ENCODE results near the gene MLPH.

DNA sequence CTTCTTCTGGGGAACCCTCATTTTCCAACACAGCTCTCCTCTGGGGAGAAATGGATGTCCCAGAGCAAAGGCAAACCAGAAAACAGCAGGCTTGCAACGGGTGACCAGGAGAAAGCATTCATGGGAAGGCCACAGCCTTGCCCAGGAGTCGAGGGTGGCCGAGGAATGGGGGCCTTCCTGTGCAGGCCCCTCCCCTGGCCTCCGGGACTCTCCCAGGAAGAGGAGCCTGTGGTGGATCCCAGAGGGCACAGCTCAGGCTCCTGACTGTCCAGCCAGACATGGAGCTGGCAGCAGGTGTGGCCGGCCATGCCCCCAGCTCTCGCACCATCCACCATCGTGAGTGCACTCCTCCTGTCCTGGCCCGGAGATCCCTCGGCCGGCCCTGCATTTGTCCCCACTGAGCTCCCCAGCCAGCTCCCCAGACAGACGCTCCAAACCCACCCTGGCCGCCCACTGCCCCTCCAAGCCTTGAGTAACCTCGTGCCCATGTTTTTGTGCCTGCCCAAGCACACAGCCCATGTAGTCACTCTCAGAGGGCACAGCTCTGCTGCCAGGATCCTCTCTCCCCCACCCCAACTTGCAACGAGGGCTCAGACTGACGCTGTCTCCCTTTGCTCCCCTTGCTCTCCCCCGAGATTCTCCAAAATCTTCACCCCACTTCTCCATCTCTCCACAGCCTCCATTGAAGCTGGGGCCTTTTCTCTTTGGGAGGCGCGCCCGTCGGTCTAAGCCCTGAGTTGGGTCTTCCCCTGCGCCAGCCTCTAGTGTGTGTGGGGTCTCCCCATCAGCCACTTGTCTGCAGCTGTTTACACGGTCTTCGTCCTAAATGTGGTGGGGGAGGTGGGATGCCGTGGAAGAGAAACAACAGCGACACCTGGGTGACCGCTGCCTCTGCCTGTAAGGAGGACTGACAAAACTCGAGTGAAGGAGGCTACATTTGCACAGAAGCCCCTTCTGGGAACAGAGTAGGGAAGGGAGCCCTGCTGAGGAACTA, 89.1 kb downstream of the MLPH start:
- TF ChIP-seq, protein P1, sequence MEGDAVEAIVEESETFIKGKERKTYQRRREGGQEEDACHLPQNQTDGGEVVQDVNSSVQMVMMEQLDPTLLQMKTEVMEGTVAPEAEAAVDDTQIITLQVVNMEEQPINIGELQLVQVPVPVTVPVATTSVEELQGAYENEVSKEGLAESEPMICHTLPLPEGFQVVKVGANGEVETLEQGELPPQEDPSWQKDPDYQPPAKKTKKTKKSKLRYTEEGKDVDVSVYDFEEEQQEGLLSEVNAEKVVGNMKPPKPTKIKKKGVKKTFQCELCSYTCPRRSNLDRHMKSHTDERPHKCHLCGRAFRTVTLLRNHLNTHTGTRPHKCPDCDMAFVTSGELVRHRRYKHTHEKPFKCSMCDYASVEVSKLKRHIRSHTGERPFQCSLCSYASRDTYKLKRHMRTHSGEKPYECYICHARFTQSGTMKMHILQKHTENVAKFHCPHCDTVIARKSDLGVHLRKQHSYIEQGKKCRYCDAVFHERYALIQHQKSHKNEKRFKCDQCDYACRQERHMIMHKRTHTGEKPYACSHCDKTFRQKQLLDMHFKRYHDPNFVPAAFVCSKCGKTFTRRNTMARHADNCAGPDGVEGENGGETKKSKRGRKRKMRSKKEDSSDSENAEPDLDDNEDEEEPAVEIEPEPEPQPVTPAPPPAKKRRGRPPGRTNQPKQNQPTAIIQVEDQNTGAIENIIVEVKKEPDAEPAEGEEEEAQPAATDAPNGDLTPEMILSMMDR (conservative IDR thresholded peaks at IDR 0.05; ENCODE audit: low read depth, low read length) = no peak
- TF ChIP-seq, protein P2, sequence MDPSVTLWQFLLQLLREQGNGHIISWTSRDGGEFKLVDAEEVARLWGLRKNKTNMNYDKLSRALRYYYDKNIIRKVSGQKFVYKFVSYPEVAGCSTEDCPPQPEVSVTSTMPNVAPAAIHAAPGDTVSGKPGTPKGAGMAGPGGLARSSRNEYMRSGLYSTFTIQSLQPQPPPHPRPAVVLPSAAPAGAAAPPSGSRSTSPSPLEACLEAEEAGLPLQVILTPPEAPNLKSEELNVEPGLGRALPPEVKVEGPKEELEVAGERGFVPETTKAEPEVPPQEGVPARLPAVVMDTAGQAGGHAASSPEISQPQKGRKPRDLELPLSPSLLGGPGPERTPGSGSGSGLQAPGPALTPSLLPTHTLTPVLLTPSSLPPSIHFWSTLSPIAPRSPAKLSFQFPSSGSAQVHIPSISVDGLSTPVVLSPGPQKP (IDR thresholded peaks at IDR 0.05; ENCODE audit: borderline replicate concordance, low read depth, low read length) = no peak
- TF ChIP-seq FOS (IDR thresholded peaks at IDR 0.05; ENCODE audit: low read depth, low read length) (no peak), POLR2A (IDR thresholded peaks at IDR 0.05; ENCODE audit: low read depth, low read length) (no peak), RAD21 (IDR thresholded peaks at IDR 0.05; ENCODE audit: low read length) (no peak), RCOR1 (IDR thresholded peaks at IDR 0.05; ENCODE audit: insufficient replicate concordance, low read length) (no peak), NFE2L2 (IDR thresholded peaks at IDR 0.05; ENCODE audit: low read depth, low read length) (no peak), CEBPB (IDR thresholded peaks at IDR 0.05; ENCODE audit: low read depth, low read length) (no peak), MAFK (IDR thresholded peaks at IDR 0.05; ENCODE audit: low read depth, low read length) (no peak), MAZ (IDR thresholded peaks at IDR 0.05; ENCODE audit: borderline replicate concordance, low read depth, low read length) (no peak), RFX5 (IDR thresholded peaks at IDR 0.05; ENCODE audit: low read depth, low read length) (no peak), CHD1 (IDR thresholded peaks at IDR 0.05; ENCODE audit: low read depth, low read length) (no peak), BHLHE40 (IDR thresholded peaks at IDR 0.05; ENCODE audit: low read depth, low read length) (no peak)
- TF ChIP-seq, protein P3, sequence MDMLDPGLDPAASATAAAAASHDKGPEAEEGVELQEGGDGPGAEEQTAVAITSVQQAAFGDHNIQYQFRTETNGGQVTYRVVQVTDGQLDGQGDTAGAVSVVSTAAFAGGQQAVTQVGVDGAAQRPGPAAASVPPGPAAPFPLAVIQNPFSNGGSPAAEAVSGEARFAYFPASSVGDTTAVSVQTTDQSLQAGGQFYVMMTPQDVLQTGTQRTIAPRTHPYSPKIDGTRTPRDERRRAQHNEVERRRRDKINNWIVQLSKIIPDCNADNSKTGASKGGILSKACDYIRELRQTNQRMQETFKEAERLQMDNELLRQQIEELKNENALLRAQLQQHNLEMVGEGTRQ (IDR thresholded peaks at IDR 0.05; ENCODE audit: low read depth, low read length) = no peak

Data from IMR-90 (cell line).